CD4-positive, alpha-beta T cell (primary cell): Measurements from ENCODE around the gene AGBL2. TPM values are rescaled to one million over a fixed set of nuclear protein-coding genes. Genes with fewer than 3 reads are reported as not detected.
A peak's percentile ranks its signal among the peaks of the same experiment; 100 is the strongest.

ENCODE experiments used
- ATAC-seq: fragments of 200-7000 bp; cut with Tn5 transposase; one replicate; pipeline ENCODE4 v1.10.0; 2022; ENCODE audit warnings: mild to moderate bottlenecking; ENCODE audit not compliant: poor library complexity
- CTCF ChIA-PET: fragments of 350-600 bp; sonication (Branson Sonifier 250); formaldehyde crosslinking; loops from one replicate; lab custom pipeline; 2021; ENCODE audit warnings: antibody characterized with exemption, inconsistent platforms; lab: Charles Lee
- POLR2A ChIA-PET: fragments of 350-600 bp; sonication (Branson Sonifier 250); formaldehyde crosslinking; loops from one replicate; lab custom pipeline; 2021; ENCODE audit warnings: antibody characterized with exemption, inconsistent platforms; lab: Charles Lee
- DNase-seq, 14 experiments: peaks; one replicate each; pipeline ENCODE4 v3.0.0-alpha.2; 2013 to 2020; ENCODE audit warnings: mixed read lengths in 2 of 14
- H3K27ac ChIP-seq, 2 donors: one replicate each; pipeline versions ENCODE4 v1.5.1 to v1.7.0; 2013; ENCODE audit warnings: low read length in 2 of 2, low read depth in 1 of 2, mild to moderate bottlenecking in 1 of 2
- H3K27me3 ChIP-seq, 2 experiments: 1 replicate in 1 of 2; 2 replicates in 1 of 2; pipeline versions ENCODE4 v1.6.1 to v1.7.0; 2013; ENCODE audit warnings: low read length in 2 of 2, control low read depth in 1 of 2, mild to moderate bottlenecking in 1 of 2, moderate library complexity in 1 of 2; ENCODE audit not compliant: insufficient read depth in 2 of 2, control insufficient read depth in 1 of 2
- H3K36me3 ChIP-seq: one replicate; pipeline ENCODE4 v1.6.1; 2013; ENCODE audit warnings: low read length, control low read depth; ENCODE audit not compliant: insufficient read depth
- H3K4me1 ChIP-seq: one replicate; pipeline ENCODE4 v1.6.1; 2013; ENCODE audit warnings: low read length, control low read depth; ENCODE audit not compliant: insufficient read depth
- H3K4me3 ChIP-seq: one replicate; pipeline ENCODE4 v1.5.1; 2013; ENCODE audit warnings: mild to moderate bottlenecking, low read length, moderate library complexity
- H3K9me3 ChIP-seq, 2 experiments: 1 replicate in 1 of 2; 2 replicates in 1 of 2; pipeline versions ENCODE4 v1.6.1 to v1.7.0; 2013; ENCODE audit warnings: low read length in 2 of 2, mild to moderate bottlenecking in 2 of 2, control low read depth in 1 of 2, moderate library complexity in 1 of 2; ENCODE audit not compliant: control insufficient read depth in 1 of 2, insufficient read depth in 1 of 2
- H3K27ac Mint-ChIP-seq: one replicate; pipeline ENCODE4 v1.8.0; 2020; ENCODE audit warnings: mixed read lengths
- H3K27me3 Mint-ChIP-seq: one replicate; pipeline ENCODE4 v1.8.0; 2021; ENCODE audit warnings: mixed read lengths
- H3K36me3 Mint-ChIP-seq: one replicate; pipeline ENCODE4 v1.8.0; 2021; ENCODE audit warnings: low read depth, mixed read lengths
- H3K4me1 Mint-ChIP-seq: one replicate; pipeline ENCODE4 v1.8.0; 2021; ENCODE audit warnings: low read depth, mixed read lengths
- H3K4me3 Mint-ChIP-seq: one replicate; pipeline ENCODE4 v1.8.0; 2020; ENCODE audit warnings: mild to moderate bottlenecking, mixed read lengths
- H3K9me3 Mint-ChIP-seq: one replicate; pipeline ENCODE4 v1.8.0; 2020; ENCODE audit warnings: mixed read lengths
- intact Hi-C, 2 experiments: fragments of 100-400 bp; cut with DNase I in 1 of 2; cut with micrococcal nuclease in 1 of 2; formaldehyde crosslinking; loops; one replicate each; pipeline versions ENCODE4 v1.15.1 to v1.9.0; 2023 to 2025; cut with DNase I, micrococcal nuclease
- total RNA-seq, 174 experiments: library from RNA in 2 of 174; stranded (reverse) in 2 of 174; gene quantifications; one replicate each; pipeline ENCODE4 v1.2.3 and lab custom pipeline; 2021 to 2026
- TF ChIP-seq, protein P1 (sequence below): fragments of 200-600 bp; IDR thresholded peaks from one replicate; pipeline ENCODE4 v1.8.0; 2022; ENCODE audit warnings: antibody characterized with exemption, mild to moderate bottlenecking

AGBL2 gene
- total RNA-seq, 2 experiments from 2014 or later: 3.6 to 4.4 TPM

DNA sequence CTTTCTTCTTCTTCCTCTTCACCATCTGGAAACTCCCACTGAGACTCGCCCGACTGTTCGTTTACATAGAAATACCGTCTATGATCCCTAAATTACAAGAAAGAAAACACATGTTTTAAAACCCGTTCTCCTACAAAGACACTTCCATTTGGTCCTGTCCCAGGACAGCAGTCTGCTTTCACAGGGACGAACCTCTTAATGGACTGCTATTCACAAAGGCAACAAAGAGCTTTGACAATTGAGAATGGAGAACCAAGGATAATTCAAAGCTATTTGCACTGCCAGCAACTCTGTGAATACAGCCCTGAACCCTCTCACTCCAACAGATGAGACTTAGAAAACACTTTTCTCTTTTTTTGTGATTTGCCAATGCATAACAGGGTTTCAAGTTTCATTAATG is 16.3 kb upstream of the AGBL2 start:
- DNase-seq: no peak
- no peak overlapping the region for H3K4me3 Mint-ChIP-seq
- intact Hi-C loops: no loop called here
- Histone ChIP-seq H3K4me1 (no peaks in the 10 kb centered on the region), H3K27ac (no peak overlapping the region), H3K27me3 (no peaks in the 10 kb centered on the region), H3K36me3 (peaks cover 95% of the 10 kb centered on the region), H3K9me3 (no peaks in the 10 kb centered on the region), H3K4me3 (no peak overlapping the region)
- CTCF ChIA-PET: interaction anchor here (0.6 to 1.3 kb wide), 2 partner anchors 15 to 119 kb away, joined by 3 read pairs; no protein-coding TSS in a partner anchor
- TF ChIP-seq, protein P1, sequence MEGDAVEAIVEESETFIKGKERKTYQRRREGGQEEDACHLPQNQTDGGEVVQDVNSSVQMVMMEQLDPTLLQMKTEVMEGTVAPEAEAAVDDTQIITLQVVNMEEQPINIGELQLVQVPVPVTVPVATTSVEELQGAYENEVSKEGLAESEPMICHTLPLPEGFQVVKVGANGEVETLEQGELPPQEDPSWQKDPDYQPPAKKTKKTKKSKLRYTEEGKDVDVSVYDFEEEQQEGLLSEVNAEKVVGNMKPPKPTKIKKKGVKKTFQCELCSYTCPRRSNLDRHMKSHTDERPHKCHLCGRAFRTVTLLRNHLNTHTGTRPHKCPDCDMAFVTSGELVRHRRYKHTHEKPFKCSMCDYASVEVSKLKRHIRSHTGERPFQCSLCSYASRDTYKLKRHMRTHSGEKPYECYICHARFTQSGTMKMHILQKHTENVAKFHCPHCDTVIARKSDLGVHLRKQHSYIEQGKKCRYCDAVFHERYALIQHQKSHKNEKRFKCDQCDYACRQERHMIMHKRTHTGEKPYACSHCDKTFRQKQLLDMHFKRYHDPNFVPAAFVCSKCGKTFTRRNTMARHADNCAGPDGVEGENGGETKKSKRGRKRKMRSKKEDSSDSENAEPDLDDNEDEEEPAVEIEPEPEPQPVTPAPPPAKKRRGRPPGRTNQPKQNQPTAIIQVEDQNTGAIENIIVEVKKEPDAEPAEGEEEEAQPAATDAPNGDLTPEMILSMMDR: no peak
- H3K27ac Mint-ChIP-seq: no peak overlapping the region
- H3K36me3 Mint-ChIP-seq: peaks cover 98% of the 10 kb centered on the region
- POLR2A ChIA-PET: no interaction called here
- no peaks in the 10 kb centered on the region for H3K27me3 Mint-ChIP-seq
- no peaks in the 10 kb centered on the region for H3K9me3 Mint-ChIP-seq
- H3K4me1 Mint-ChIP-seq: peaks cover 5% of the 10 kb centered on the region
- ATAC-seq: no peak

DNA sequence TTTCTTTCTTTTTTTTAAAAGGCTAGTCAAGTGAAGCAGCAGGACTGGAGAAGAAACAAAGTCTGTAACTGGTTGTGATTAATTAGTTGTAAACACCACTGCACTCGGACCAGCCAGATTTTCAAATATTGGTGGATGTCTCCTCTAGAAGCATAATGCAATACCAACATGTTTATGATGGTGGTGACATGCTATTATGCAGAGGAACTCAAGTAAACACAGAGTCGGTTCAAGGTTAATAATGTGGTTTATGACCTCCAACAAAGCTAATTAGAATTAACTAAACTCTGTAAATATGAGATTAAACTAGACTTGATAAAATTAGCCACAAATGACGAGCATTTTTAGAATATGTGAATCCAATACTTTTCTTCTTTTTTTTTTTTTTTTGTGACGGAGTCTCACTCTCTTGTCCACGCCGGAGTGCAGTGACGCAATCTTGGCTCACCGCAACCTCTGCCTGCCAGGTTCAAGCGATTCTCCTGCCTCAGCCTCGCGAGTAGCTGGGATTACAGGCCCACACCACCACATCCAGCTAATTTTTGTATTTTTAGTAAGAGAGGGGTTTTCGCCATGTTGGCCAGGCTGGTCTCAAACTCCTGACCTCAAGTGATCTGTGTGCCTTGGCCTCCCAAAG is 11.8 kb upstream of the AGBL2 start:
- ChIA-PET CTCF (no interaction called here), POLR2A (interaction anchor here (3.6 kb wide), 1 partner anchor 12 kb away, joined by 12 read pairs; the partner anchor contains the start of gene AGBL2)
- no peaks in the 10 kb centered on the region for H3K27me3 Mint-ChIP-seq
- ATAC-seq (no peak), DNase-seq (no peak)
- peaks cover 94% of the 10 kb centered on the region for H3K36me3 ChIP-seq
- TF ChIP-seq, protein P1: no peak
- H3K9me3 ChIP-seq: no peaks in the 10 kb centered on the region
- H3K27me3 ChIP-seq: no peaks in the 10 kb centered on the region
- H3K4me3 Mint-ChIP-seq: no peak overlapping the region
- H3K27ac ChIP-seq: no peak overlapping the region
- H3K4me3 ChIP-seq: no peak overlapping the region
- H3K9me3 Mint-ChIP-seq: no peaks in the 10 kb centered on the region
- peaks cover 5% of the 10 kb centered on the region for H3K4me1 Mint-ChIP-seq
- H3K27ac Mint-ChIP-seq: no peak overlapping the region
- H3K4me1 ChIP-seq: no peaks in the 10 kb centered on the region
- intact Hi-C loops: no loop called here
- peaks cover 95% of the 10 kb centered on the region for H3K36me3 Mint-ChIP-seq

DNA sequence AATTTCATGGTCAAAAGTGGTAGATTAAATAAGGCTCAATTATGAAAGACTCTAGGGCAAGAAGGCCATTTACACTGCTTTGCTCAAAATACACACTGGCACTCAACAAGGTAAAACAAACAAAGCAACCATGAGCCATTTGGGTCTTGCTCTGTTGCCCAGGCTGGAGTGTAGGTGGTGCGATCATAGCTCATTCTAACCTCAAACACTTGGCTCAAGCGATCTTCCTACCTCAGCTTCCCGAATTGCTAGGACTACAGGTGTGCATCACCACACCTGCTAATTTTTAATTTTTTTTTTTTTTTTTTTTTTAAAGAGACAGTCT is 10.9 kb upstream of the AGBL2 start:
- Mint-ChIP-seq H3K4me1 (no peaks in the 10 kb centered on the region), H3K36me3 (peaks cover 94% of the 10 kb centered on the region), H3K27ac (peak overlapping the region; percentile 16), H3K4me3 (no peak overlapping the region), H3K9me3 (no peaks in the 10 kb centered on the region), H3K27me3 (no peaks in the 10 kb centered on the region)
- peaks cover 93% of the 10 kb centered on the region for H3K36me3 ChIP-seq
- DNase-seq (no peak), ATAC-seq (no peak)
- no peaks in the 10 kb centered on the region for H3K27me3 ChIP-seq
- no peak overlapping the region for H3K27ac ChIP-seq
- no peak overlapping the region for H3K4me3 ChIP-seq
- no peaks in the 10 kb centered on the region for H3K4me1 ChIP-seq
- TF ChIP-seq, protein P1: no peak
- ChIA-PET CTCF (interaction anchor here (0.6 kb wide), 2 partner anchors 22 to 442 kb away, joined by 3 read pairs; no protein-coding TSS in a partner anchor), POLR2A (interaction anchor here (0.5 to 3.6 kb wide), 2 partner anchors 11 to 511 kb away, joined by 3 to 12 read pairs; partner anchors contain the start of genes AGBL2 and DDB2)
- no peaks in the 10 kb centered on the region for H3K9me3 ChIP-seq
- intact Hi-C loops: no loop called here
